ENCODE measurements around the gene ZNF823. TPM values are rescaled to one million over a fixed set of nuclear protein-coding genes. Genes with fewer than 3 reads are reported as not detected.
"Not testable (repeated sequence)": the region's sequence is repeated elsewhere in the genome, so short reads cannot be mapped to it uniquely, and the experiment has no call there.

The ZNF823 gene
- total RNA-seq, 3 donors from 2014 or later (not counting 1 experiment from before 2014, with no cell fraction given): 3.2 to 7.1 (median 5.2) TPM

DNA sequence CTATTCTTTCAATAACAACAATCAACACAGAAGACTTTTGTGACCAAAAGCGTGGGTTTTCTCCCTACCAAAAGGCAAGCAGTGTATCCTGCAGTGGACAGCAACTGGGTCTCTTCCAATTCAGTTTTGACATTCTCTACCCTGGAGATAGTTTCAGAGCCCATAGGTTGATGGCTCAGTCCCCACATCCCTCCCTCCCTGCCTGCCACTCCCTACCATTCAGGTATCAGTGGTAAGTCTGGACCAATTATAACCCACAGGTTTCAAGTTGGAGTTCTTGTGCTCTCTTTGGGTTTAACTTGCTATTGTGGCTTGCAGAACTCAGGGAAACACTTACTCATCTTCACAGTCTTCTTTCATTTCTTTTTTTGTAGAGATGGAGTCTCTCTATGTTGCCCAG lies 60.2 kb downstream of the ZNF823 start:
- H3K4me1 Mint-ChIP-seq: peaks cover 4 to 6% of the 10 kb centered on the region in 2 donors
- intact Hi-C loops (cut with micrococcal nuclease): no loop called here
- no peak overlapping the region for H3K4me3 ChIP-seq (ENCODE audit: low read length)
- H3K9me3 ChIP-seq (ENCODE audit: control insufficient read depth, insufficient read depth, low read length): peaks cover 29% of the 10 kb centered on the region
- TF ChIP-seq, protein P1, sequence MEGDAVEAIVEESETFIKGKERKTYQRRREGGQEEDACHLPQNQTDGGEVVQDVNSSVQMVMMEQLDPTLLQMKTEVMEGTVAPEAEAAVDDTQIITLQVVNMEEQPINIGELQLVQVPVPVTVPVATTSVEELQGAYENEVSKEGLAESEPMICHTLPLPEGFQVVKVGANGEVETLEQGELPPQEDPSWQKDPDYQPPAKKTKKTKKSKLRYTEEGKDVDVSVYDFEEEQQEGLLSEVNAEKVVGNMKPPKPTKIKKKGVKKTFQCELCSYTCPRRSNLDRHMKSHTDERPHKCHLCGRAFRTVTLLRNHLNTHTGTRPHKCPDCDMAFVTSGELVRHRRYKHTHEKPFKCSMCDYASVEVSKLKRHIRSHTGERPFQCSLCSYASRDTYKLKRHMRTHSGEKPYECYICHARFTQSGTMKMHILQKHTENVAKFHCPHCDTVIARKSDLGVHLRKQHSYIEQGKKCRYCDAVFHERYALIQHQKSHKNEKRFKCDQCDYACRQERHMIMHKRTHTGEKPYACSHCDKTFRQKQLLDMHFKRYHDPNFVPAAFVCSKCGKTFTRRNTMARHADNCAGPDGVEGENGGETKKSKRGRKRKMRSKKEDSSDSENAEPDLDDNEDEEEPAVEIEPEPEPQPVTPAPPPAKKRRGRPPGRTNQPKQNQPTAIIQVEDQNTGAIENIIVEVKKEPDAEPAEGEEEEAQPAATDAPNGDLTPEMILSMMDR (IDR thresholded peaks at IDR 0.05): no peak
- H3K4me3 Mint-ChIP-seq: no peak overlapping the region
- WGBS (ENCODE audit: insufficient coverage): 83% methylated on average over 1 of the region's 1 CpG
- H3K4me1 ChIP-seq (ENCODE audit: control insufficient read depth, insufficient read depth, low read length): peaks cover 9% of the 10 kb centered on the region
- ATAC-seq (no peak), DNase-seq (no peak)
- H3K27ac Mint-ChIP-seq: no peak overlapping the region
- no peaks in the 10 kb centered on the region for H3K36me3 ChIP-seq (ENCODE audit: control insufficient read depth, insufficient read depth, low read length)
- H3K27ac ChIP-seq (ENCODE audit: low read length): no peak overlapping the region
- H3K36me3 Mint-ChIP-seq: no peaks in the 10 kb centered on the region
- peaks cover 13% of the 10 kb centered on the region for H3K27me3 ChIP-seq (ENCODE audit: control insufficient read depth, insufficient read depth, low read length)
- H3K9me3 Mint-ChIP-seq: peaks cover 0 to 5% of the 10 kb centered on the region in 2 donors
- peaks cover 5% of the 10 kb centered on the region in 2 donors for H3K27me3 Mint-ChIP-seq (ENCODE audit: low read depth in 2 of 2)

DNA sequence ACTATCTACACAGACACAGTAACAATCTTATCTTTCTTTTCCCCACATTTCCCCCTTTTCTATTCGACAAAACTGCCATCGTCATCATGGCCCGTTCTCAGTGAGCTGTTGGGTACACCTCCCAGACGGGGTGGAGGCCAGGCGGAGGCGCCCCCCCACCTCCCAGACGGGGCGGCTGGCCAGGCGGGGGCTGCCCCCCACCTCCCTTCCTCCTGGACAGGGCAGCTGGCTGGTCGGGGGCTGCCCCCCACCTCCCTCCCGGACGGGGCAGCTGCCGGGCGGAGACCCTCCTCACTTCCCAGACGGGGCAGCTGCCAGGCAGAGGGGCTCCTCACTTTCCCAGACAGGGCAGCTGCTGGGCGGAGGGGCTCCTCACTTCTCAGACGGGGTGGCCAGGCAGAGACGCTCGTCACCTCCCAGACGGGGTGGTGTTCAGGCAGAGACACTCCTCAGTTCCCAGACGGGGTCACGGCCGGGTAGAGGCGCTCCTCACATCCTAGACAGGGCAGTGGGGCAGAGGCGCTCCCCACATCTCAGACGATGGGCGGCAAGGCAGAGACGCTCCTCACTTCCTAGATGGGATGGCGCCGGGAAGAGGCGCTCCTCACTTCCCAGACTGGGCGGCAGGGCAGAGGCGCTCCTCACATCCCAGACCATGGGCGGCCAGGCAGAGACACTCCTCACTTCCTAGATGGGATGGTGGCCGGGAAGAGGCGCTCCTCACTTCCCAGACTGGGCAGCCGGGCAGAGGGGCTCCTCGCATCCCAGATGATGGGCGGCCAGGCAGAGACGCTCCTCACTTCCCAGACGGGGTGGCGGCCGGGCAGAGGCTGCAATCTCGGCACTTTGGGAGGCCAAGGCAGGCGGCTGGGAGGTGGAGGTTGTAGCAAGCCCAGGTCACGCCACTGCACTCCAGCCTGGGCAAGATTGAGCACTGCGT lies 61.8 kb downstream of the ZNF823 start:
- intact Hi-C loops (cut with micrococcal nuclease): not testable (repeated sequence)
- WGBS (ENCODE audit: insufficient coverage): 95% methylated on average over 37 of the region's 47 CpGs

DNA sequence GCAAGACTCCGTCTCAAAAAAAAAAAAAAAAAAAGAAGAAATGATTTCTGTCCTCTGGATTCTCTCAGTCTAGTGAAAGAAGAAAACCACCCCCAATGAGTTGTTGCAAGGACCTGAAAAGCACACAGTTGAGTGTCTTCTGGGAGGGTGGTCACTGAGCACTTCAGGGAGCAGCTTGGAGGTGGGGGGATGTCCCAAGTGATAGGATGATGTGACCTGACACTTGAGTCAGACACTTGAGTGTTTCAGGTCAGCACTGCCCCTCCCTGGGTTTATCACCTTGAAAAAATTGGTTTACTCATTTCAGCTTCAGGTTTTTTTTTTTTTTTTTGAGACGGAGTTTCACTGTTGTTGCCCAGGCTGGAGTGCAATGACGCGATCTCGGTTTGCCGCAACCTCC lies 63.2 kb downstream of the ZNF823 start:
- WGBS (ENCODE audit: insufficient coverage): 98% methylated on average over 5 of the region's 6 CpGs
- Histone ChIP-seq H3K9me3 (ENCODE audit: control insufficient read depth, insufficient read depth, low read length) (peaks cover 20% of the 10 kb centered on the region), H3K27me3 (ENCODE audit: control insufficient read depth, insufficient read depth, low read length) (peaks cover 17% of the 10 kb centered on the region), H3K4me1 (ENCODE audit: control insufficient read depth, insufficient read depth, low read length) (peaks cover 10% of the 10 kb centered on the region), H3K4me3 (ENCODE audit: low read length) (no peak overlapping the region), H3K36me3 (ENCODE audit: control insufficient read depth, insufficient read depth, low read length) (no peaks in the 10 kb centered on the region), H3K27ac (ENCODE audit: low read length) (no peak overlapping the region)
- Mint-ChIP-seq H3K9me3 (peaks cover 0 to 5% of the 10 kb centered on the region in 2 donors), H3K27ac (no peak overlapping the region), H3K27me3 (ENCODE audit: low read depth in 2 of 2) (peaks cover 9 to 12% of the 10 kb centered on the region in 2 donors), H3K36me3 (no peaks in the 10 kb centered on the region), H3K4me1 (peaks cover 6 to 8% of the 10 kb centered on the region in 2 donors), H3K4me3 (no peak overlapping the region)
- ATAC-seq: no peak
- intact Hi-C loops (cut with micrococcal nuclease): no loop called here
- TF ChIP-seq, protein P1 (IDR thresholded peaks at IDR 0.05): no peak
- DNase-seq: no peak

More for the DNA sequence above, 61.8 kb downstream of the ZNF823 start:
- not testable (repeated sequence) for DNase-seq; H3K4me3 Mint-ChIP-seq; H3K27ac Mint-ChIP-seq; H3K4me1 Mint-ChIP-seq; H3K4me1 ChIP-seq (ENCODE audit: control insufficient read depth, insufficient read depth, low read length); H3K9me3 Mint-ChIP-seq; H3K36me3 ChIP-seq (ENCODE audit: control insufficient read depth, insufficient read depth, low read length); H3K4me3 ChIP-seq (ENCODE audit: low read length); H3K36me3 Mint-ChIP-seq; H3K27ac ChIP-seq (ENCODE audit: low read length); ATAC-seq
- Histone ChIP-seq H3K9me3 (ENCODE audit: control insufficient read depth, insufficient read depth, low read length) (peaks cover 29% of the 10 kb centered on the region), H3K27me3 (ENCODE audit: control insufficient read depth, insufficient read depth, low read length) (peaks cover 17% of the 10 kb centered on the region)
- H3K27me3 Mint-ChIP-seq (ENCODE audit: low read depth in 2 of 2): peaks cover 9 to 12% of the 10 kb centered on the region in 2 donors

DNA sequence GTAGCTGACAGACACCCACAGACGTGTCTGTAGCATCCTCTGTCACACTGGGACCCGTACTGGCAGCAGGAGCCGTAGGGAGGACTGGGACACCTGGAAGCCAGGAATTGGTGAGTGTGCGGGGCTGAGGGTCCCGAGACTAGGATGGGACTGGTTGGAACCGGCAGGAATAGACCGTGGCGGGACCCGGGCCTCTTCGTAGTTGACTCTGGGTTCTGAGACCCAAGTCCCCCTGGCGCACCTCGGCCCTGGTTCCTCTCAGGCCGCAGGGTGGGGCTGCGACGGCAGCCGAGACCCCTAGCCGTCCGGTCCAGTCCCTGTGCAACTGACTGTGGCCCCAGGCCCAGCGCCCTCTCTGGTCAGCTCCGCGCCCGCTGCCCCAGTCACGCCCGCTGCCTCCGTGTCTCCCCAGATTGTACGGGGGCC lies 64.7 kb downstream of the ZNF823 start:
- H3K4me3 Mint-ChIP-seq: peak overlapping the region; percentile 42
- DNase-seq (no peak), ATAC-seq (peak in 1 of 3 donors; percentile 13)
- H3K9me3 Mint-ChIP-seq: no peaks in the 10 kb centered on the region
- Histone ChIP-seq H3K4me1 (ENCODE audit: control insufficient read depth, insufficient read depth, low read length) (peaks cover 10% of the 10 kb centered on the region), H3K9me3 (ENCODE audit: control insufficient read depth, insufficient read depth, low read length) (peaks cover 5% of the 10 kb centered on the region), H3K27me3 (ENCODE audit: control insufficient read depth, insufficient read depth, low read length) (peaks cover 17% of the 10 kb centered on the region), H3K4me3 (ENCODE audit: low read length) (no peak overlapping the region), H3K27ac (ENCODE audit: low read length) (no peak overlapping the region), H3K36me3 (ENCODE audit: control insufficient read depth, insufficient read depth, low read length) (no peaks in the 10 kb centered on the region)
- TF ChIP-seq, protein P1 (IDR thresholded peaks at IDR 0.05): no peak
- peaks cover 9 to 12% of the 10 kb centered on the region in 2 donors for H3K27me3 Mint-ChIP-seq (ENCODE audit: low read depth in 2 of 2)
- H3K27ac Mint-ChIP-seq: no peak overlapping the region
- no peaks in the 10 kb centered on the region for H3K36me3 Mint-ChIP-seq
- WGBS (ENCODE audit: insufficient coverage): 23% methylated on average over 26 of the region's 26 CpGs
- intact Hi-C loops (cut with micrococcal nuclease): no loop called here
- peaks cover 6 to 8% of the 10 kb centered on the region in 2 donors for H3K4me1 Mint-ChIP-seq
